OCI-LY7 (cell line): ENCODE results near the gene PLTP. TPM values are rescaled to one million over a fixed set of nuclear protein-coding genes. Genes with fewer than 3 reads are reported as not detected.

ENCODE experiments used
- BruUV-seq: library from RNA; stranded (reverse); fragments of 400-500 nt; replicated peaks from 2 replicates; lab custom pipeline; 2021; lab: Mats Ljungman, UMichigan
- CTCF ChIA-PET: fragments of 300-600 bp; sonication (Branson Sonifier 250); formaldehyde crosslinking; loops from one replicate; lab custom pipeline; 2022; ENCODE audit warnings: antibody characterized with exemption; ENCODE audit not compliant: unreplicated experiment; lab: Charles Lee
- POLR2A ChIA-PET: fragments of 300-600 bp; sonication (Branson Sonifier 250); formaldehyde crosslinking; loops from one replicate; lab custom pipeline; 2022; ENCODE audit warnings: antibody characterized with exemption; lab: Charles Lee
- DNase-seq: peaks from one replicate; pipeline ENCODE4 v3.0.0-alpha.2; 2015; ENCODE audit warnings: low spot score
- H2AFZ ChIP-seq: fragments of 200-600 bp; sonication (generic), shearing (Covaris generic); 2 replicates; pipeline ENCODE4 v1.6.1; 2014; ENCODE audit warnings: mild to moderate bottlenecking, antibody characterized with exemption, low read length, moderate library complexity
- H3K27ac ChIP-seq: fragments of 200-600 bp; sonication (generic); 2 replicates; pipeline ENCODE4 v1.5.1; 2014; ENCODE audit warnings: mixed run types, low read depth, mild to moderate bottlenecking, moderate library complexity, low read length, inconsistent platforms; ENCODE audit not compliant: poor library complexity, severe bottlenecking
- H3K36me3 ChIP-seq: fragments of 200-600 bp; sonication (generic); 2 replicates; pipeline ENCODE4 v1.6.1; 2014; ENCODE audit warnings: mild to moderate bottlenecking, antibody characterized with exemption, low read length, moderate library complexity, mixed read lengths; ENCODE audit not compliant: insufficient read depth
- H3K4me1 ChIP-seq: fragments of 200-600 bp; sonication (generic); 2 replicates; pipeline ENCODE4 v1.5.1; 2014; ENCODE audit warnings: mild to moderate bottlenecking, low read length; ENCODE audit not compliant: insufficient read depth, poor library complexity, severe bottlenecking
- H3K4me2 ChIP-seq: fragments of 200-600 bp; sonication (generic); 2 replicates; pipeline ENCODE4 v1.6.1; 2014; ENCODE audit warnings: mild to moderate bottlenecking, low read length
- H3K4me3 ChIP-seq: fragments of 200-600 bp; sonication (generic); 2 replicates; pipeline ENCODE4 v1.5.1; 2014; ENCODE audit warnings: mild to moderate bottlenecking, low read depth, low read length; ENCODE audit not compliant: poor library complexity, severe bottlenecking
- H3K79me2 ChIP-seq: fragments of 200-600 bp; sonication (generic); 2 replicates; pipeline ENCODE4 v1.6.1; 2016; ENCODE audit warnings: low read depth, mild to moderate bottlenecking, low read length, moderate library complexity, mixed read lengths; ENCODE audit not compliant: insufficient read depth
- H3K9me2 ChIP-seq: fragments of 200-600 bp; sonication (generic); 2 replicates; pipeline ENCODE4 v1.6.1; 2016; ENCODE audit warnings: mild to moderate bottlenecking, low read length, mixed read lengths; ENCODE audit not compliant: insufficient read depth
- H3K9me3 ChIP-seq: fragments of 200-600 bp; sonication (generic); 2 replicates; pipeline ENCODE4 v1.6.1; 2014; ENCODE audit warnings: mild to moderate bottlenecking, mixed run types, low read length, mixed read lengths
- H4K20me1 ChIP-seq: fragments of 200-600 bp; sonication (generic); 2 replicates; pipeline ENCODE4 v1.6.1; 2014; ENCODE audit warnings: mild to moderate bottlenecking, antibody characterized with exemption, low read length, moderate library complexity, mixed read lengths; ENCODE audit not compliant: insufficient read depth
- CTCF ChIP-seq: fragments of 200-600 bp; sonication (generic); conservative IDR thresholded peaks from 2 replicates; pipeline ENCODE4 v1.5.1; 2014; ENCODE audit warnings: mild to moderate bottlenecking, antibody characterized with exemption, low read length, moderate library complexity, mixed read lengths
- EZH2phosphoT487 ChIP-seq: fragments of 200-600 bp; sonication (generic); IDR thresholded peaks from 2 replicates; pipeline ENCODE4 v1.6.1; 2018; ENCODE audit warnings: low read depth, borderline replicate concordance, mild to moderate bottlenecking, mixed run types, antibody characterized with exemption, low read length, moderate library complexity, mixed read lengths
- intact Hi-C: fragments of 100-400 bp; cut with micrococcal nuclease; formaldehyde crosslinking; loops from one replicate; pipeline ENCODE4 v1.10.0; 2022; ENCODE audit not compliant: unreplicated experiment
- total RNA-seq, 2 experiments: library from RNA; depleted of rRNA in 1 of 2; stranded (reverse); fragments of >200 nt in 1 of 2; shearing (Covaris generic) in 1 of 2; gene quantifications; 2 replicates each; pipeline ENCODE4 v1.2.3, GENCODE V29; 2014 to 2022

PLTP gene
- total RNA-seq, 2 experiments from 2014 or later = 12.7 to 17.1 TPM

- ChIA-PET CTCF (no interaction called here), POLR2A (no interaction called here)
- TF ChIP-seq EZH2phosphoT487 (no peak), CTCF (no peak)
- DNase-seq = no peak
- H4K20me1 ChIP-seq = no peaks in the 10 kb centered on the region
- H3K4me1 ChIP-seq = peaks cover 7% of the 10 kb centered on the region
- H3K9me2 ChIP-seq = no peaks in the 10 kb centered on the region
- H3K9me3 ChIP-seq = no peaks in the 10 kb centered on the region
- H3K27ac ChIP-seq = no peak overlapping the region
- no peaks in the 10 kb centered on the region for H3K79me2 ChIP-seq
- H3K4me2 ChIP-seq = no peak overlapping the region
- peaks cover 4% of the 10 kb centered on the region for H3K36me3 ChIP-seq
- intact Hi-C loops = no loop called here
- no peak overlapping the region for H3K4me3 ChIP-seq
- no peak overlapping the region for H2AFZ ChIP-seq
- no TSS peak for BruUV-seq
Observed at GRCh38 chr20:45899046-45899835, 12.7 kb downstream of the PLTP start.

GRCh38 chr20:45898285-45898684 lies 13.7 kb downstream of the PLTP start:
- Histone ChIP-seq H4K20me1 (no peaks in the 10 kb centered on the region), H3K4me1 (peaks cover 7% of the 10 kb centered on the region), H3K36me3 (peaks cover 4% of the 10 kb centered on the region), H3K4me3 (no peak overlapping the region), H3K27ac (no peak overlapping the region), H3K4me2 (no peak overlapping the region), H3K9me3 (no peaks in the 10 kb centered on the region), H3K79me2 (no peaks in the 10 kb centered on the region), H3K9me2 (no peaks in the 10 kb centered on the region), H2AFZ (no peak overlapping the region)
- CTCF ChIA-PET = no interaction called here
- BruUV-seq = no TSS peak
- no peak for DNase-seq
- intact Hi-C loops = no loop called here
- POLR2A ChIA-PET = no interaction called here
- TF ChIP-seq CTCF (no peak), EZH2phosphoT487 (no peak)

GRCh38 chr20:45897692-45898091 lies 14.3 kb downstream of the PLTP start:
- no peak for DNase-seq
- no peak overlapping the region for H2AFZ ChIP-seq
- peaks cover 5% of the 10 kb centered on the region for H3K4me1 ChIP-seq
- H3K4me3 ChIP-seq = no peak overlapping the region
- H3K9me3 ChIP-seq = no peaks in the 10 kb centered on the region
- H4K20me1 ChIP-seq = no peaks in the 10 kb centered on the region
- H3K27ac ChIP-seq = no peak overlapping the region
- intact Hi-C loops = no loop called here
- TF ChIP-seq EZH2phosphoT487 (no peak), CTCF (no peak)
- H3K36me3 ChIP-seq = peaks cover 4% of the 10 kb centered on the region
- no peak overlapping the region for H3K4me2 ChIP-seq
- ChIA-PET POLR2A (no interaction called here), CTCF (no interaction called here)
- BruUV-seq = no TSS peak
- no peaks in the 10 kb centered on the region for H3K9me2 ChIP-seq
- H3K79me2 ChIP-seq = no peaks in the 10 kb centered on the region
